HG02852 (cell line): Measurements from ENCODE around the gene IREB2.
A peak's percentile ranks its signal among the peaks of the same experiment; 100 is the strongest.
"Not testable (repeated sequence)": the region's sequence is repeated elsewhere in the genome, so short reads cannot be mapped to it uniquely, and the experiment has no call there.

Experiments
- ATAC-seq: cut with Tn5 transposase; IDR thresholded peaks from one replicate; pipeline ENCODE4 v1.9.1; 2021; ENCODE audit warnings: mild to moderate bottlenecking, moderate library complexity; ENCODE audit not compliant: unreplicated experiment

The IREB2 gene

GRCh38 chr15:78461171-78461888 is 23.3 kb downstream of the IREB2 start:
- no peak for ATAC-seq

GRCh38 chr15:78469031-78469430 is 31.0 kb downstream of the IREB2 start:
- no peak for ATAC-seq

- no peak for ATAC-seq
These were observed 39.3 kb downstream of the IREB2 start for GRCh38 chr15:78477295-78477694.

- ATAC-seq, result no peak
These were observed 41.6 kb downstream of the IREB2 start for GRCh38 chr15:78479650-78480049.

- ATAC-seq, result no peak
These were observed 43.9 kb downstream of the IREB2 start for GRCh38 chr15:78481917-78482316.

- ATAC-seq, result no peak
These were observed 54.9 kb downstream of the IREB2 start for GRCh38 chr15:78492872-78493271.

- no peak for ATAC-seq
These were observed 63.8 kb downstream of the IREB2 start for GRCh38 chr15:78501857-78502256.

- no peak for ATAC-seq
These were observed 64.6 kb downstream of the IREB2 start for GRCh38 chr15:78502641-78503040.

- peak; percentile 88 for ATAC-seq
These were observed 69.2 kb downstream of the IREB2 start, which contains the start of gene HYKK for GRCh38 chr15:78506971-78507830. Gene HYKK, plus strand, starts transcription at chr15:78507577. Its CDS starts 5,512 bp downstream, at chr15:78513089.

- ATAC-seq, result peak; percentile 18
These were observed 69.8 kb downstream of the IREB2 start for GRCh38 chr15:78507831-78508160.

- ATAC-seq, result no peak
These were observed 70.3 kb downstream of the IREB2 start for GRCh38 chr15:78508272-78508671.

GRCh38 chr15:78509726-78510312 is 71.8 kb downstream of the IREB2 start:
- ATAC-seq, result no peak

GRCh38 chr15:78520035-78520434 is 82.0 kb downstream of the IREB2 start:
- not testable (repeated sequence) for ATAC-seq

GRCh38 chr15:78524230-78524629 is 86.2 kb downstream of the IREB2 start:
- no peak for ATAC-seq

GRCh38 chr15:78527325-78527724 is 89.3 kb downstream of the IREB2 start:
- no peak for ATAC-seq

GRCh38 chr15:78533331-78533730 is 95.3 kb downstream of the IREB2 start:
- no peak for ATAC-seq

GRCh38 chr15:78536134-78536533 is 98.1 kb downstream of the IREB2 start:
- no peak for ATAC-seq

- no peak for ATAC-seq
These were observed 99.4 kb downstream of the IREB2 start for GRCh38 chr15:78537266-78537905.

GRCh38 chr15:78538358-78538757 is 100.3 kb downstream of the IREB2 start:
- ATAC-seq, result no peak

- ATAC-seq, result not testable (repeated sequence)
These were observed 101.6 kb downstream of the IREB2 start for GRCh38 chr15:78539464-78540140.
